GM12878 (cell line): Measurements from ENCODE around the gene RALGAPB. TPM values are rescaled to one million over a fixed set of nuclear protein-coding genes. Genes with fewer than 3 reads are reported as not detected.

Experiments
- ATAC-seq: fragments of 200-7000 bp; cut with Tn5 transposase; 3 replicates; pipeline ENCODE4 v1.9.1; 2020; ENCODE audit warnings: mild to moderate bottlenecking, moderate library complexity
- BruUV-seq: library from RNA; stranded (reverse); fragments of 400-500 nt; replicated peaks from 2 replicates; lab custom pipeline; 2021; lab: Mats Ljungman, UMichigan
- CTCF ChIA-PET: fragments of 300-600 bp; sonication (Branson Sonifier 250); formaldehyde crosslinking; extraction: SDS; loops from one replicate; lab custom pipeline; 2021; ENCODE audit warnings: inconsistent platforms; lab: Yijun Ruan, JAX
- POLR2A ChIA-PET: fragments of 350-600 bp; formaldehyde crosslinking; extraction: SDS; loops from one replicate; lab custom pipeline; 2021; ENCODE audit warnings: inconsistent platforms; lab: Charles Lee
- RAD21 ChIA-PET: fragments of 300-600 bp; sonication (Branson Sonifier 250); formaldehyde crosslinking; loops from one replicate; lab custom pipeline; 2023; ENCODE audit warnings: antibody characterized with exemption; ENCODE audit not compliant: unreplicated experiment; lab: Charles Lee
- SMC1A ChIA-PET: fragments of 300-600 bp; sonication (Branson Sonifier 250); formaldehyde crosslinking; loops from one replicate; lab custom pipeline; 2023; ENCODE audit not compliant: unreplicated experiment, uncharacterized antibody; lab: Charles Lee
- DNase-seq: peaks from one replicate; pipeline ENCODE4 v3.0.0-alpha.2; 2011; ENCODE audit warnings: low read depth, low spot score
- FAIRE-seq: peaks from 3 replicates; lab custom pipeline; 2011; peaks lifted over from hg19 to GRCh38; lab: Jason Lieb, UNC
- H2AFZ ChIP-seq: 2 replicates; pipeline ENCODE4 v1.6.0; 2011; ENCODE audit warnings: low read depth, low read length, control low read depth; ENCODE audit not compliant: control insufficient read depth
- H3K27ac ChIP-seq: 2 replicates; pipeline ENCODE4 v1.5.1; 2011; ENCODE audit warnings: control low read depth; ENCODE audit not compliant: control insufficient read depth, insufficient read depth
- H3K27me3 ChIP-seq, 2 experiments: replicated peaks in 1 of 2; 2 replicates each; pipeline versions ENCODE4 v1.6.0 to v1.6.1; 2011; ENCODE audit warnings: low read length in 1 of 2; ENCODE audit not compliant: control insufficient read depth in 2 of 2, insufficient read depth in 2 of 2
- H3K36me3 ChIP-seq, 2 experiments: 2 replicates each; pipeline ENCODE4 v1.5.1; 2011; ENCODE audit warnings: low read length in 1 of 2; ENCODE audit not compliant: control insufficient read depth in 2 of 2, insufficient read depth in 2 of 2
- H3K4me1 ChIP-seq: 2 replicates; pipeline ENCODE4 v1.6.1; 2011; ENCODE audit warnings: mild to moderate bottlenecking, low read length, moderate library complexity, mixed read lengths; ENCODE audit not compliant: control insufficient read depth, insufficient read depth
- H3K4me2 ChIP-seq: 2 replicates; pipeline ENCODE4 v1.6.0; 2011; ENCODE audit warnings: control low read depth; ENCODE audit not compliant: control insufficient read depth, insufficient read depth
- H3K4me3 ChIP-seq: fragments of 200-600 bp; sonication (generic); 2 replicates; pipeline ENCODE4 v1.5.1; 2016
- H3K79me2 ChIP-seq: 2 replicates; pipeline ENCODE4 v1.6.0; 2011; ENCODE audit warnings: low read length; ENCODE audit not compliant: control insufficient read depth, insufficient read depth
- H3K9ac ChIP-seq: 2 replicates; pipeline ENCODE4 v1.8.0; 2011; ENCODE audit warnings: low read length, control low read depth, mixed read lengths; ENCODE audit not compliant: control insufficient read depth, insufficient read depth
- H3K9me3 ChIP-seq: replicated peaks from 3 replicates; pipeline ENCODE4 v1.5.1; 2011; ENCODE audit warnings: mild to moderate bottlenecking, low read length; ENCODE audit not compliant: control insufficient read depth, insufficient read depth
- H4K20me1 ChIP-seq: 2 replicates; pipeline ENCODE4 v1.6.0; 2011; ENCODE audit not compliant: control insufficient read depth, insufficient read depth
- CHD1 ChIP-seq: IDR thresholded peaks from 2 replicates; pipeline ENCODE4 v1.6.1; 2012; ENCODE audit warnings: low read depth, low read length, improper control_type of control experiment
- CUX1 ChIP-seq: IDR thresholded peaks from 2 replicates; pipeline ENCODE4 v1.6.1; 2012; ENCODE audit warnings: improper control_type of control experiment, low read depth, low read length; ENCODE audit not compliant: insufficient replicate concordance
- NFYB ChIP-seq: IDR thresholded peaks from 2 replicates; pipeline ENCODE4 v1.6.1; 2011; ENCODE audit warnings: low read depth, mild to moderate bottlenecking, low read length, improper control_type of control experiment, moderate library complexity; ENCODE audit not compliant: insufficient read depth
- PML ChIP-seq: IDR thresholded peaks from 2 replicates; pipeline ENCODE4 v1.6.1; 2012; ENCODE audit warnings: low read length, inconsistent platforms
- WGBS: methylation state at CpG from one replicate; pipeline ENCODE4 v1.1.6; 2016; ENCODE audit warnings: low lambda C conversion rate; ENCODE audit not compliant: insufficient replicate concordance, insufficient coverage; ENCODE audit errors: missing lambda C conversion rate; 5-methylcytosine and 5-hydroxymethylcytosine counted together
- in situ Hi-C: fragments of 300-500 bp; cut with MboI; formaldehyde crosslinking; loops from 9 replicates; pipeline ENCODE4 v1.14.3; 2018; ENCODE audit warnings: mixed read lengths
- intact Hi-C: fragments of 100-400 bp; cut with micrococcal nuclease; formaldehyde crosslinking; loops from one replicate; pipeline ENCODE4 v1.14.2; 2022; ENCODE audit not compliant: unreplicated experiment
- polyA plus RNA-seq, 11 experiments: library from polyadenylated mRNA; depleted of rRNA in 4 of 11; unstranded in 6 of 11; stranded (reverse) in 5 of 11; fragments of >200 nt; fragmentation: Nextera tagmentation in 4 of 11; fragmentation: Illumina TruSeq in 1 of 11; extraction: Ambion mirVana in 4 of 11; extraction: Trizol in 1 of 11; gene quantifications; 1 replicate in 1 of 11; 2 replicates in 10 of 11; pipeline versions ENCODE4 v1.2.1 to v1.2.3, GENCODE V29; 2011 to 2016; ENCODE audit warnings: inconsistent platforms in 2 of 11, missing spikeins in 2 of 11, low read depth in 1 of 11
- total RNA-seq, 4 experiments: library from RNA; depleted of rRNA in 3 of 4; stranded (reverse); fragments of >200 nt in 3 of 4; fragmentation: Illumina TruSeq in 1 of 4; extraction: Trizol in 1 of 4; gene quantifications; 2 replicates each; pipeline versions ENCODE4 v1.2.1 to v1.2.3, GENCODE V29; 2013 to 2021
- TF ChIP-seq, protein P1 (sequence below): fragments of 450-650 bp; IDR thresholded peaks from 2 replicates; pipeline ENCODE4 v1.6.1; 2018; ENCODE audit warnings: borderline replicate concordance, mild to moderate bottlenecking; ENCODE audit not compliant: partially characterized antibody

RALGAPB gene
- total and polyA plus RNA-seq, 10 of the 15 experiments (the other 5 are each of a cell fraction or from before 2014, with no cell fraction given) = 3.7 to 23.2 (median 15.5) TPM

GRCh38 chr20:38523697-38524096 is 51.1 kb downstream of the RALGAPB start:
- FAIRE-seq = no peak
- no peak overlapping the region for H3K9ac ChIP-seq
- no peak for ATAC-seq
- H4K20me1 ChIP-seq = no peaks in the 10 kb centered on the region
- TSS peak; percentile 25 for BruUV-seq
- no peak for DNase-seq
- CTCF ChIA-PET = interaction anchor here (0.5 to 1.2 kb wide), 2 partner anchors 51 to 295 kb away, joined by 4 read pairs; partner anchors contain the start of gene RALGAPB
- no peak overlapping the region for H3K4me2 ChIP-seq
- intact Hi-C loops = no loop called here
- no peak overlapping the region for H2AFZ ChIP-seq
- peaks cover 0 to 11% of the 10 kb centered on the region in 2 experiments for H3K36me3 ChIP-seq
- 100% methylated on average over 1 of the region's 1 CpG for WGBS
- SMC1A ChIA-PET = no interaction called here
- no peak for TF ChIP-seq NFYB
- TF ChIP-seq, protein P1, sequence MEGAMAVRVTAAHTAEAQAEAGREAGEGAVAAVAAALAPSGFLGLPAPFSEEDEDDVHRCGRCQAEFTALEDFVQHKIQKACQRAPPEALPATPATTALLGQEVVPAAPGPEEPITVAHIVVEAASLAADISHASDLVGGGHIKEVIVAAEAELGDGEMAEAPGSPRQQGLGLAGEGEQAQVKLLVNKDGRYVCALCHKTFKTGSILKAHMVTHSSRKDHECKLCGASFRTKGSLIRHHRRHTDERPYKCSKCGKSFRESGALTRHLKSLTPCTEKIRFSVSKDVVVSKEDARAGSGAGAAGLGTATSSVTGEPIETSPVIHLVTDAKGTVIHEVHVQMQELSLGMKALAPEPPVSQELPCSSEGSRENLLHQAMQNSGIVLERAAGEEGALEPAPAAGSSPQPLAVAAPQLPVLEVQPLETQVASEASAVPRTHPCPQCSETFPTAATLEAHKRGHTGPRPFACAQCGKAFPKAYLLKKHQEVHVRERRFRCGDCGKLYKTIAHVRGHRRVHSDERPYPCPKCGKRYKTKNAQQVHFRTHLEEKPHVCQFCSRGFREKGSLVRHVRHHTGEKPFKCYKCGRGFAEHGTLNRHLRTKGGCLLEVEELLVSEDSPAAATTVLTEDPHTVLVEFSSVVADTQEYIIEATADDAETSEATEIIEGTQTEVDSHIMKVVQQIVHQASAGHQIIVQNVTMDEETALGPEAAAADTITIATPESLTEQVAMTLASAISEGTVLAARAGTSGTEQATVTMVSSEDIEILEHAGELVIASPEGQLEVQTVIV = no peak
- no peak for TF ChIP-seq PML
- TF ChIP-seq CHD1 = no peak
- TF ChIP-seq CUX1 = no peak
- TF ChIP-seq, all 136 proteins: peak for 0
- RAD21 ChIA-PET = no interaction called here
- Histone ChIP-seq H3K27me3 (no peaks in the 10 kb centered on the region), H3K9me3 (no peaks in the 10 kb centered on the region), H3K4me1 (no peaks in the 10 kb centered on the region), H3K27ac (no peak overlapping the region), H3K79me2 (no peaks in the 10 kb centered on the region), H3K4me3 (no peak overlapping the region)
- in situ Hi-C loops = no loop called here
- POLR2A ChIA-PET = no interaction called here
